ACC112 (cell line): ENCODE data around the gene CGNL1.

Experiments
- H2AFZ ChIP-seq: fragments of 200-600 bp; sonication (generic); one replicate; pipeline ENCODE4 v1.6.0; 2017; ENCODE audit warnings: antibody characterized with exemption, low read length; ENCODE audit not compliant: unreplicated experiment
- H3K27ac ChIP-seq: fragments of 200-600 bp; sonication (generic); 2 replicates; pipeline ENCODE4 v1.5.1; 2014; ENCODE audit warnings: low read depth, mild to moderate bottlenecking, antibody characterized with exemption, low read length, moderate library complexity
- H3K27me3 ChIP-seq: fragments of 200-600 bp; sonication (generic); 2 replicates; pipeline ENCODE4 v1.6.1; 2014; ENCODE audit warnings: mild to moderate bottlenecking, antibody characterized with exemption, low read length, moderate library complexity, mixed read lengths; ENCODE audit not compliant: insufficient read depth
- H3K36me3 ChIP-seq: fragments of 200-600 bp; sonication (generic); 2 replicates; pipeline ENCODE4 v1.6.1; 2016; ENCODE audit warnings: mild to moderate bottlenecking, antibody characterized with exemption, low read length, moderate library complexity, mixed read lengths; ENCODE audit not compliant: insufficient read depth
- H3K4me1 ChIP-seq: fragments of 200-600 bp; sonication (generic); one replicate; pipeline ENCODE4 v1.6.1; 2016; ENCODE audit warnings: low read length, mixed read lengths; ENCODE audit not compliant: insufficient read depth, unreplicated experiment, control insufficient read depth
- H3K4me3 ChIP-seq: fragments of 200-600 bp; sonication (generic); 2 replicates; pipeline ENCODE4 v1.5.1; 2014; ENCODE audit warnings: mild to moderate bottlenecking, low read depth, low read length
- H3K79me2 ChIP-seq: fragments of 200-600 bp; sonication (generic); one replicate; pipeline ENCODE4 v1.6.0; 2016; ENCODE audit warnings: low read length; ENCODE audit not compliant: control insufficient read depth, unreplicated experiment, insufficient read depth

The CGNL1 gene

GRCh38 chr15:57335719-57336118 is 40.6 kb upstream of the CGNL1 start:
- Histone ChIP-seq H3K27ac (no peak overlapping the region), H3K27me3 (no peaks in the 10 kb centered on the region), H3K4me3 (no peak overlapping the region), H3K4me1 (peaks cover 23% of the 10 kb centered on the region), H3K79me2 (no peaks in the 10 kb centered on the region), H3K36me3 (no peaks in the 10 kb centered on the region), H2AFZ (no peak overlapping the region)

GRCh38 chr15:57337868-57338411 is 38.4 kb upstream of the CGNL1 start:
- H3K4me1 ChIP-seq = peaks cover 26% of the 10 kb centered on the region
- H3K27me3 ChIP-seq = no peaks in the 10 kb centered on the region
- H2AFZ ChIP-seq = no peak overlapping the region
- H3K79me2 ChIP-seq = no peaks in the 10 kb centered on the region
- H3K4me3 ChIP-seq = no peak overlapping the region
- H3K27ac ChIP-seq = no peak overlapping the region
- no peaks in the 10 kb centered on the region for H3K36me3 ChIP-seq

- Histone ChIP-seq H2AFZ (no peak overlapping the region), H3K4me3 (no peak overlapping the region), H3K79me2 (no peaks in the 10 kb centered on the region), H3K27ac (no peak overlapping the region), H3K36me3 (no peaks in the 10 kb centered on the region), H3K4me1 (peaks cover 15% of the 10 kb centered on the region), H3K27me3 (no peaks in the 10 kb centered on the region)
Measured at GRCh38 chr15:57339321-57339720, 37.0 kb upstream of the CGNL1 start.

- no peak overlapping the region for H2AFZ ChIP-seq
- H3K79me2 ChIP-seq = no peaks in the 10 kb centered on the region
- H3K4me1 ChIP-seq = peaks cover 6% of the 10 kb centered on the region
- H3K27ac ChIP-seq = no peak overlapping the region
- H3K27me3 ChIP-seq = no peaks in the 10 kb centered on the region
- no peaks in the 10 kb centered on the region for H3K36me3 ChIP-seq
- no peak overlapping the region for H3K4me3 ChIP-seq
Measured at GRCh38 chr15:57340682-57341259, 35.5 kb upstream of the CGNL1 start.

GRCh38 chr15:57343048-57343447 is 33.3 kb upstream of the CGNL1 start:
- Histone ChIP-seq H3K27me3 (no peaks in the 10 kb centered on the region), H3K4me3 (no peak overlapping the region), H2AFZ (no peak overlapping the region), H3K4me1 (peaks cover 4% of the 10 kb centered on the region), H3K36me3 (no peaks in the 10 kb centered on the region), H3K79me2 (no peaks in the 10 kb centered on the region), H3K27ac (no peak overlapping the region)

GRCh38 chr15:57343498-57343897 is 32.8 kb upstream of the CGNL1 start:
- Histone ChIP-seq H3K27me3 (no peaks in the 10 kb centered on the region), H2AFZ (no peak overlapping the region), H3K36me3 (no peaks in the 10 kb centered on the region), H3K27ac (no peak overlapping the region), H3K4me1 (peaks cover 4% of the 10 kb centered on the region), H3K4me3 (no peak overlapping the region), H3K79me2 (no peaks in the 10 kb centered on the region)

GRCh38 chr15:57344282-57344681 is 32.0 kb upstream of the CGNL1 start:
- Histone ChIP-seq H3K4me3 (no peak overlapping the region), H2AFZ (no peak overlapping the region), H3K27me3 (no peaks in the 10 kb centered on the region), H3K4me1 (peaks cover 4% of the 10 kb centered on the region), H3K36me3 (no peaks in the 10 kb centered on the region), H3K27ac (no peak overlapping the region), H3K79me2 (no peaks in the 10 kb centered on the region)

- H2AFZ ChIP-seq = no peak overlapping the region
- H3K27me3 ChIP-seq = no peaks in the 10 kb centered on the region
- H3K36me3 ChIP-seq = no peaks in the 10 kb centered on the region
- no peak overlapping the region for H3K4me3 ChIP-seq
- H3K4me1 ChIP-seq = peaks cover 4% of the 10 kb centered on the region
- H3K79me2 ChIP-seq = no peaks in the 10 kb centered on the region
- no peak overlapping the region for H3K27ac ChIP-seq
Measured at GRCh38 chr15:57345584-57345983, 30.7 kb upstream of the CGNL1 start.

GRCh38 chr15:57348081-57348480 is 28.2 kb upstream of the CGNL1 start:
- no peaks in the 10 kb centered on the region for H3K4me1 ChIP-seq
- H3K4me3 ChIP-seq = no peak overlapping the region
- no peak overlapping the region for H2AFZ ChIP-seq
- H3K27ac ChIP-seq = no peak overlapping the region
- H3K27me3 ChIP-seq = no peaks in the 10 kb centered on the region
- no peaks in the 10 kb centered on the region for H3K79me2 ChIP-seq
- no peaks in the 10 kb centered on the region for H3K36me3 ChIP-seq

- no peak overlapping the region for H3K27ac ChIP-seq
- H3K79me2 ChIP-seq = no peaks in the 10 kb centered on the region
- H3K36me3 ChIP-seq = no peaks in the 10 kb centered on the region
- H2AFZ ChIP-seq = no peak overlapping the region
- H3K4me1 ChIP-seq = peaks cover 12% of the 10 kb centered on the region
- H3K27me3 ChIP-seq = no peaks in the 10 kb centered on the region
- H3K4me3 ChIP-seq = no peak overlapping the region
Measured at GRCh38 chr15:57352535-57353316, 23.6 kb upstream of the CGNL1 start.

GRCh38 chr15:57353317-57353804 is 22.9 kb upstream of the CGNL1 start:
- Histone ChIP-seq H2AFZ (no peak overlapping the region), H3K79me2 (no peaks in the 10 kb centered on the region), H3K27ac (no peak overlapping the region), H3K27me3 (no peaks in the 10 kb centered on the region), H3K4me1 (peaks cover 12% of the 10 kb centered on the region), H3K36me3 (no peaks in the 10 kb centered on the region), H3K4me3 (no peak overlapping the region)
